Endodermal cell (in vitro differentiated cells): ENCODE data around the gene SARS1. TPM values are rescaled to one million over a fixed set of nuclear protein-coding genes. Genes with fewer than 3 reads are reported as not detected.

Source experiments
- DNase-seq: peaks from one replicate; pipeline ENCODE4 v3.0.0-alpha.2; 2017
- H3K27ac ChIP-seq: 2 replicates; pipeline ENCODE4 v1.5.1; 2013; ENCODE audit warnings: mild to moderate bottlenecking, low read depth, low read length, moderate library complexity
- H3K27me3 ChIP-seq: 2 replicates; pipeline ENCODE4 v1.6.1; 2013; ENCODE audit warnings: mild to moderate bottlenecking, low read length, moderate library complexity; ENCODE audit not compliant: insufficient read depth, control insufficient read depth, poor library complexity, severe bottlenecking
- H3K36me3 ChIP-seq: 2 replicates; pipeline ENCODE4 v1.7.0; 2013; ENCODE audit warnings: mild to moderate bottlenecking, low read length, moderate library complexity; ENCODE audit not compliant: control insufficient read depth, insufficient read depth
- H3K4me1 ChIP-seq: one replicate; pipeline ENCODE4 v1.7.0; 2013; ENCODE audit warnings: low read length; ENCODE audit not compliant: control insufficient read depth, insufficient read depth
- H3K4me3 ChIP-seq: 2 replicates; pipeline ENCODE4 v1.5.1; 2013; ENCODE audit warnings: mild to moderate bottlenecking, low read length, moderate library complexity
- H3K9ac ChIP-seq: 2 replicates; pipeline ENCODE4 v1.6.1; 2013; ENCODE audit warnings: mild to moderate bottlenecking, low read length, moderate library complexity; ENCODE audit not compliant: poor library complexity, severe bottlenecking; ENCODE audit errors: extremely low read depth
- H3K9me3 ChIP-seq: 2 replicates; pipeline ENCODE4 v1.6.1; 2013; ENCODE audit warnings: mild to moderate bottlenecking, low read length, moderate library complexity; ENCODE audit not compliant: control insufficient read depth
- H3K27ac Mint-ChIP-seq: 2 replicates; pipeline ENCODE4 v1.8.0; 2020; ENCODE audit warnings: mixed read lengths
- H3K27me3 Mint-ChIP-seq: 2 replicates; pipeline ENCODE4 v1.8.0; 2021; ENCODE audit warnings: mild to moderate bottlenecking, mixed read lengths; ENCODE audit not compliant: insufficient read depth
- H3K36me3 Mint-ChIP-seq: 2 replicates; pipeline ENCODE4 v1.8.0; 2020; ENCODE audit warnings: low read depth, mixed read lengths
- H3K4me1 Mint-ChIP-seq: 2 replicates; pipeline ENCODE4 v1.8.0; 2020; ENCODE audit warnings: mixed read lengths
- H3K4me3 Mint-ChIP-seq: 2 replicates; pipeline ENCODE4 v1.8.0; 2020; ENCODE audit warnings: mild to moderate bottlenecking, moderate library complexity, mixed read lengths
- H3K9me3 Mint-ChIP-seq: 2 replicates; pipeline ENCODE4 v1.8.0; 2020; ENCODE audit warnings: mild to moderate bottlenecking, mixed read lengths
- WGBS, 2 experiments: methylation state at CpG; one replicate each; pipeline versions ENCODE4 v1.1.5 to v1.1.7; 2013; ENCODE audit warnings: missing lambda C conversion rate in 2 of 2, mixed read lengths in 1 of 2; ENCODE audit not compliant: insufficient coverage in 1 of 2, insufficient read length in 1 of 2; 5-methylcytosine and 5-hydroxymethylcytosine counted together
- total RNA-seq, 2 donors: library from RNA; stranded (reverse); fragmentation: NEBNext Ultra II Directional in 1 of 2; extraction: Animal tissue kit (Norgen Biotek cat#: 25700) in 1 of 2; gene quantifications; 2 replicates in 1 of 2; 3 replicates in 1 of 2; pipeline ENCODE4 v1.2.1, GENCODE V29; 2021
- TF ChIP-seq, protein P1 (sequence below): fragments of 200-600 bp; sonication (generic); conservative IDR thresholded peaks from 2 replicates; pipeline ENCODE4 v1.5.0; 2021; ENCODE audit warnings: antibody characterized with exemption, mild to moderate bottlenecking

Gene SARS1
- total RNA-seq, 2 donors from 2014 or later = 100 to 101 TPM

GRCh38 chr1:109239409-109240068 is 25.8 kb downstream of the SARS1 start:
- Mint-ChIP-seq H3K27ac (peak overlapping the region; percentile 64), H3K4me3 (no peak overlapping the region), H3K9me3 (no peaks in the 10 kb centered on the region), H3K27me3 (no peaks in the 10 kb centered on the region), H3K4me1 (peaks cover 21% of the 10 kb centered on the region), H3K36me3 (peaks cover 33% of the 10 kb centered on the region)
- WGBS, 2 experiments = 73 to 80% methylated on average over 2 to 6 of the region's 6 CpGs
- no peaks in the 10 kb centered on the region for H3K27me3 ChIP-seq
- H3K9ac ChIP-seq = no peak overlapping the region
- no peak overlapping the region for H3K4me3 ChIP-seq
- peaks cover 54% of the 10 kb centered on the region for H3K36me3 ChIP-seq
- peaks cover 7% of the 10 kb centered on the region for H3K4me1 ChIP-seq
- TF ChIP-seq, protein P1, sequence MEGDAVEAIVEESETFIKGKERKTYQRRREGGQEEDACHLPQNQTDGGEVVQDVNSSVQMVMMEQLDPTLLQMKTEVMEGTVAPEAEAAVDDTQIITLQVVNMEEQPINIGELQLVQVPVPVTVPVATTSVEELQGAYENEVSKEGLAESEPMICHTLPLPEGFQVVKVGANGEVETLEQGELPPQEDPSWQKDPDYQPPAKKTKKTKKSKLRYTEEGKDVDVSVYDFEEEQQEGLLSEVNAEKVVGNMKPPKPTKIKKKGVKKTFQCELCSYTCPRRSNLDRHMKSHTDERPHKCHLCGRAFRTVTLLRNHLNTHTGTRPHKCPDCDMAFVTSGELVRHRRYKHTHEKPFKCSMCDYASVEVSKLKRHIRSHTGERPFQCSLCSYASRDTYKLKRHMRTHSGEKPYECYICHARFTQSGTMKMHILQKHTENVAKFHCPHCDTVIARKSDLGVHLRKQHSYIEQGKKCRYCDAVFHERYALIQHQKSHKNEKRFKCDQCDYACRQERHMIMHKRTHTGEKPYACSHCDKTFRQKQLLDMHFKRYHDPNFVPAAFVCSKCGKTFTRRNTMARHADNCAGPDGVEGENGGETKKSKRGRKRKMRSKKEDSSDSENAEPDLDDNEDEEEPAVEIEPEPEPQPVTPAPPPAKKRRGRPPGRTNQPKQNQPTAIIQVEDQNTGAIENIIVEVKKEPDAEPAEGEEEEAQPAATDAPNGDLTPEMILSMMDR = peak; percentile 90
- peak; percentile 91 for DNase-seq
- no peaks in the 10 kb centered on the region for H3K9me3 ChIP-seq
- H3K27ac ChIP-seq = peak overlapping the region; percentile 51

- TF ChIP-seq, protein P1 = no peak
- no peak overlapping the region for H3K9ac ChIP-seq
- H3K27ac ChIP-seq = peak overlapping the region; percentile 47
- no peak overlapping the region for H3K4me3 ChIP-seq
- peaks cover 46% of the 10 kb centered on the region for H3K36me3 ChIP-seq
- peaks cover 3% of the 10 kb centered on the region for H3K27me3 Mint-ChIP-seq
- H3K9me3 ChIP-seq = no peaks in the 10 kb centered on the region
- H3K4me1 ChIP-seq = peaks cover 7% of the 10 kb centered on the region
- no peaks in the 10 kb centered on the region for H3K9me3 Mint-ChIP-seq
- H3K36me3 Mint-ChIP-seq = peaks cover 25% of the 10 kb centered on the region
- DNase-seq = peak; percentile 79
- no peaks in the 10 kb centered on the region for H3K27me3 ChIP-seq
- no peak overlapping the region for H3K4me3 Mint-ChIP-seq
- H3K4me1 Mint-ChIP-seq = peaks cover 21% of the 10 kb centered on the region
- WGBS, 2 experiments = 69 to 80% methylated on average over 9 to 26 of the region's 26 CpGs
- H3K27ac Mint-ChIP-seq = peak overlapping the region; percentile 55
Measured at GRCh38 chr1:109240158-109241152, 26.7 kb downstream of the SARS1 start.

DNA sequence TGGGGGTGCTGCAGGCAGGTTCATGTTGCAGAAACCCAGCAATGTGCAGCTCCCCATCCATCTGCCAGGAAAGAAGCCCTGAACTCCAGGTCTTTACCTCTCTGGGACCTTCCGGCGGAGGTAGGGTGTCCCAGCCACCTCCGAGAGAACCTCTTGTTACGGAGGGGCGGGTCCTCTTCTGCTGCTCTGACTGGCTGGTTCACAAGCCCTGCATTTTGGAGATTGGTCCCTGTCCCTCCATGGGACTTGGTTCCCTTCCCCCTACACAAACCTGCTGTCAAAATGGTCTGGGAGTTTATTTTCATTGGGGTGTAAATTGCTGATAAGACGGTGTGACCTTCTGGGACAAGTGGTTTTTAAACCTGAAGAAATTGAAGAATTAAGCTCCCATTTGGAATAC is 27.6 kb downstream of the SARS1 start:
- Mint-ChIP-seq H3K4me1 (peaks cover 21% of the 10 kb centered on the region), H3K27ac (no peak overlapping the region), H3K9me3 (no peaks in the 10 kb centered on the region), H3K36me3 (peaks cover 16% of the 10 kb centered on the region), H3K4me3 (no peak overlapping the region), H3K27me3 (peaks cover 3% of the 10 kb centered on the region)
- Histone ChIP-seq H3K9ac (no peak overlapping the region), H3K36me3 (peaks cover 37% of the 10 kb centered on the region), H3K27ac (no peak overlapping the region), H3K4me1 (peaks cover 7% of the 10 kb centered on the region), H3K4me3 (no peak overlapping the region), H3K27me3 (no peaks in the 10 kb centered on the region), H3K9me3 (no peaks in the 10 kb centered on the region)
- DNase-seq = peak; percentile 71
- 79 to 89% methylated on average over 6 of the region's 6 CpGs for WGBS, 2 experiments
- TF ChIP-seq, protein P1 = no peak
